K562 (cell line): Measurements from ENCODE around the gene NTRK1. TPM values are rescaled to one million over a fixed set of nuclear protein-coding genes. Genes with fewer than 3 reads are reported as not detected.

Experiments used
- CBX1 ChIP-seq: sonication (generic); IDR thresholded peaks from 2 replicates; pipeline ENCODE4 v1.6.1; 2016; ENCODE audit warnings: antibody characterized with exemption, low read depth, mild to moderate bottlenecking
- HDAC1 ChIP-seq, 2 experiments: fragments of 450-650 bp; IDR thresholded peaks; 2 replicates each; pipeline ENCODE4 v1.6.1; 2016 to 2017; ENCODE audit warnings: inconsistent platforms in 1 of 2, mild to moderate bottlenecking in 1 of 2, moderate library complexity in 1 of 2
- HLTF ChIP-seq: fragments of 450-650 bp; IDR thresholded peaks from 2 replicates; pipeline ENCODE4 v1.6.1; 2016
- HMBOX1 ChIP-seq: sonication (generic); IDR thresholded peaks from 2 replicates; pipeline ENCODE4 v1.6.1; 2016
- MTA1 ChIP-seq: fragments of 450-650 bp; IDR thresholded peaks from 2 replicates; pipeline ENCODE4 v1.6.1; 2017; ENCODE audit warnings: borderline replicate concordance
- NCOA6 ChIP-seq: fragments of 450-650 bp; IDR thresholded peaks from 2 replicates; pipeline ENCODE4 v1.6.1; 2017; ENCODE audit warnings: mild to moderate bottlenecking
- NR1H2 ChIP-seq: sonication (generic); formaldehyde crosslinking; IDR thresholded peaks from 2 replicates; pipeline ENCODE4 v1.4.0; 2020; ENCODE audit warnings: mild to moderate bottlenecking, missing genetic modification reagents
- NR2C1 ChIP-seq, 2 experiments: fragments of 450-650 bp; IDR thresholded peaks; 2 replicates each; pipeline ENCODE4 v1.6.1; 2017; ENCODE audit warnings: mild to moderate bottlenecking in 2 of 2, antibody characterized with exemption in 1 of 2, inconsistent platforms in 1 of 2, missing compliant biosample characterization in 1 of 2, missing genetic modification characterization in 1 of 2
- POLR2AphosphoS5 ChIP-seq: IDR thresholded peaks from 2 replicates; pipeline ENCODE4 v1.6.1; 2011; ENCODE audit warnings: mild to moderate bottlenecking, low read depth, low read length, moderate library complexity; ENCODE audit not compliant: control insufficient read depth, insufficient read depth
- RFX1 ChIP-seq: fragments of 450-650 bp; IDR thresholded peaks from 2 replicates; pipeline ENCODE4 v1.6.1; 2016; ENCODE audit warnings: mild to moderate bottlenecking, moderate library complexity
- SMARCA4 ChIP-seq: fragments of 450-650 bp; IDR thresholded peaks from 2 replicates; pipeline ENCODE4 v1.6.1; 2016
- STAT5B ChIP-seq: fragments of 250-450 bp; sonication (Bioruptor Pico); IDR thresholded peaks from 2 replicates; pipeline ENCODE4 v1.8.0; 2021; ENCODE audit warnings: mild to moderate bottlenecking, inconsistent platforms
- ZBTB7A ChIP-seq: IDR thresholded peaks from 2 replicates; pipeline ENCODE4 v1.6.1; 2011; ENCODE audit warnings: low read depth, mild to moderate bottlenecking, low read length, moderate library complexity, borderline replicate concordance; ENCODE audit not compliant: control insufficient read depth
- ZNF589 ChIP-seq: fragments of 200-800 bp; sonication (Bioruptor generic); IDR thresholded peaks from 2 replicates; pipeline ENCODE4 v1.6.1; 2016; ENCODE audit warnings: low read depth, missing genetic modification characterization, missing compliant biosample characterization
- ZNF740 ChIP-seq, 3 experiments: fragments of 200-800 bp in 1 of 3; sonication (Bioruptor generic) in 1 of 3; sonication (generic) in 1 of 3; formaldehyde crosslinking in 1 of 3; IDR thresholded peaks; 2 replicates each; pipeline versions ENCODE4 v1.6.1 to v1.8.0; 2016 to 2022; ENCODE audit warnings: mild to moderate bottlenecking in 2 of 3, missing compliant biosample characterization in 2 of 3, missing genetic modification characterization in 2 of 3, missing genetic modification reagents in 1 of 3
- ZNF75A ChIP-seq: fragments of 450-650 bp; formaldehyde crosslinking; IDR thresholded peaks from 2 replicates; pipeline ENCODE4 v1.4.0; 2020; ENCODE audit warnings: mild to moderate bottlenecking
- ZNF77 ChIP-seq: fragments of 250-450 bp; sonication (Bioruptor Pico); IDR thresholded peaks from 2 replicates; pipeline ENCODE4 v1.5.0; 2020
- polyA plus RNA-seq, 8 experiments: library from polyadenylated mRNA; depleted of rRNA in 4 of 8; stranded (reverse) in 5 of 8; unstranded in 3 of 8; fragments of >200 nt; fragmentation: Nextera tagmentation in 2 of 8; fragmentation: Illumina TruSeq in 1 of 8; extraction: Ambion mirVana in 2 of 8; extraction: Trizol in 1 of 8; gene quantifications; 2 replicates each; pipeline versions ENCODE4 v1.2.1 to v1.2.3, GENCODE V29; 2011 to 2014; ENCODE audit warnings: inconsistent platforms in 1 of 8, missing spikeins in 1 of 8
- total RNA-seq, 7 experiments: library from RNA; depleted of rRNA in 6 of 7; stranded (reverse); fragments of >200 nt in 6 of 7; fragmentation: Illumina TruSeq in 2 of 7; extraction: Trizol in 2 of 7; gene quantifications; 2 replicates each; pipeline versions ENCODE4 v1.2.1 to v1.2.3, GENCODE V29; 2011 to 2021; ENCODE audit warnings: low replicate concordance in 1 of 7
- TF ChIP-seq, protein P1 (sequence below): sonication (generic); formaldehyde crosslinking; IDR thresholded peaks from 2 replicates; pipeline ENCODE4 v1.8.0; 2022; ENCODE audit warnings: mild to moderate bottlenecking, missing genetic modification reagents
- TF ChIP-seq, protein P2 (sequence below), 2 experiments: fragments of 450-650 bp; IDR thresholded peaks; 2 replicates each; pipeline ENCODE4 v1.6.1; 2016

Gene NTRK1
- total and polyA plus RNA-seq, 9 of the 15 experiments (the other 6 are each of a cell fraction or from before 2014, with no cell fraction given), result 0.46 to 30.0 (median 7.9) TPM

GRCh38 chr1:156928043-156928602 lies 67.5 kb downstream of the NTRK1 start (continued):
- TF ChIP-seq ZNF740 (CRISPR knock-in tag; IDR thresholded peaks at IDR 0.05) (peak; percentile 43; the same call in 1 of the 2 replicates), ZNF740 (tag; IDR thresholded peaks at IDR 0.05) (no peak), ZBTB7A (peak; percentile 96; the same call in 1 of the 2 replicates), STAT5B (CRISPR knock-in tag) (no peak), ZNF589 (CRISPR knock-in tag) (no peak), HLTF (0 out of 2 replicates have a peak, but pooled peaks have one; percentile 34), CBX1 (no peak), SMARCA4 (no peak), NR1H2 (CRISPR knock-in tag) (no peak), HDAC1 (IDR thresholded peaks at IDR 0.05) (0 out of 4 replicates have a peak, but pooled peaks of 1 of the 2 experiments have one; percentile 24), ZNF77 (no peak), MTA1 (0 out of 2 replicates have a peak, but pooled peaks have one; percentile 69), ZNF75A (no peak), NCOA6 (no peak), RFX1 (no peak), HMBOX1 (no peak), NR2C1 (IDR thresholded peaks at IDR 0.05) (0 out of 2 replicates have a peak, but pooled peaks have one; percentile 19), NR2C1 (tag; IDR thresholded peaks at IDR 0.05) (no peak), POLR2AphosphoS5 (no peak)
- TF ChIP-seq, protein P1, sequence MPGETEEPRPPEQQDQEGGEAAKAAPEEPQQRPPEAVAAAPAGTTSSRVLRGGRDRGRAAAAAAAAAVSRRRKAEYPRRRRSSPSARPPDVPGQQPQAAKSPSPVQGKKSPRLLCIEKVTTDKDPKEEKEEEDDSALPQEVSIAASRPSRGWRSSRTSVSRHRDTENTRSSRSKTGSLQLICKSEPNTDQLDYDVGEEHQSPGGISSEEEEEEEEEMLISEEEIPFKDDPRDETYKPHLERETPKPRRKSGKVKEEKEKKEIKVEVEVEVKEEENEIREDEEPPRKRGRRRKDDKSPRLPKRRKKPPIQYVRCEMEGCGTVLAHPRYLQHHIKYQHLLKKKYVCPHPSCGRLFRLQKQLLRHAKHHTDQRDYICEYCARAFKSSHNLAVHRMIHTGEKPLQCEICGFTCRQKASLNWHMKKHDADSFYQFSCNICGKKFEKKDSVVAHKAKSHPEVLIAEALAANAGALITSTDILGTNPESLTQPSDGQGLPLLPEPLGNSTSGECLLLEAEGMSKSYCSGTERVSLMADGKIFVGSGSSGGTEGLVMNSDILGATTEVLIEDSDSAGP (CRISPR knock-in tag), result no peak
- TF ChIP-seq, protein P2, sequence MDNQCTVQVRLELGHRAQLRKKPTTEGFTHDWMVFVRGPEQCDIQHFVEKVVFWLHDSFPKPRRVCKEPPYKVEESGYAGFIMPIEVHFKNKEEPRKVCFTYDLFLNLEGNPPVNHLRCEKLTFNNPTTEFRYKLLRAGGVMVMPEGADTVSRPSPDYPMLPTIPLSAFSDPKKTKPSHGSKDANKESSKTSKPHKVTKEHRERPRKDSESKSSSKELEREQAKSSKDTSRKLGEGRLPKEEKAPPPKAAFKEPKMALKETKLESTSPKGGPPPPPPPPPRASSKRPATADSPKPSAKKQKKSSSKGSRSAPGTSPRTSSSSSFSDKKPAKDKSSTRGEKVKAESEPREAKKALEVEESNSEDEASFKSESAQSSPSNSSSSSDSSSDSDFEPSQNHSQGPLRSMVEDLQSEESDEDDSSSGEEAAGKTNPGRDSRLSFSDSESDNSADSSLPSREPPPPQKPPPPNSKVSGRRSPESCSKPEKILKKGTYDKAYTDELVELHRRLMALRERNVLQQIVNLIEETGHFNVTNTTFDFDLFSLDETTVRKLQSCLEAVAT (IDR thresholded peaks at IDR 0.05), result 0 out of 4 replicates have a peak, but pooled peaks of 1 of the 2 experiments have one; percentile 30
